Neural progenitor cell (in vitro differentiated cells): ENCODE data around the gene ARPC5. TPM values are rescaled to one million over a fixed set of nuclear protein-coding genes. Genes with fewer than 3 reads are reported as not detected.

Experiments
- DNase-seq: peaks from one replicate; pipeline ENCODE4 v3.0.0-alpha.2; 2016; ENCODE audit warnings: low spot score
- H2AFZ ChIP-seq: fragments of 200-600 bp; sonication (generic); replicated peaks from 2 replicates; pipeline ENCODE4 v1.6.1; 2016; ENCODE audit warnings: antibody characterized with exemption
- H3F3A ChIP-seq: fragments of 200-600 bp; sonication (generic); 2 replicates; pipeline ENCODE4 v1.6.1; 2016; ENCODE audit warnings: antibody characterized with exemption, low read depth
- H3K27ac ChIP-seq: fragments of 200-600 bp; sonication (generic); 2 replicates; pipeline ENCODE4 v1.5.1; 2016; ENCODE audit warnings: mild to moderate bottlenecking
- H3K27me3 ChIP-seq: fragments of 200-600 bp; sonication (generic); 2 replicates; pipeline ENCODE4 v1.6.1; 2016; ENCODE audit warnings: mild to moderate bottlenecking, moderate library complexity
- H3K36me3 ChIP-seq: fragments of 200-600 bp; sonication (generic); 2 replicates; pipeline ENCODE4 v1.5.1; 2016
- H3K4me1 ChIP-seq: fragments of 200-600 bp; sonication (generic); 2 replicates; pipeline ENCODE4 v1.6.1; 2016; ENCODE audit warnings: mixed run types
- H3K4me2 ChIP-seq: fragments of 200-600 bp; sonication (generic); 2 replicates; pipeline ENCODE4 v1.6.1; 2016
- H3K4me3 ChIP-seq: fragments of 200-600 bp; sonication (generic); 2 replicates; pipeline ENCODE4 v1.5.1; 2016
- H3K79me2 ChIP-seq: fragments of 200-600 bp; sonication (generic); 2 replicates; pipeline ENCODE4 v1.6.1; 2016; ENCODE audit warnings: low read depth
- H3K9ac ChIP-seq: fragments of 200-600 bp; sonication (generic); 2 replicates; pipeline ENCODE4 v1.6.1; 2016
- H3K9me3 ChIP-seq: fragments of 200-600 bp; sonication (generic); 2 replicates; pipeline ENCODE4 v1.5.1; 2016; ENCODE audit warnings: low read depth
- H4K20me1 ChIP-seq: fragments of 200-600 bp; sonication (generic); 2 replicates; pipeline ENCODE4 v1.6.1; 2016; ENCODE audit warnings: low read depth
- H3K27ac Mint-ChIP-seq: 3 replicates; pipeline ENCODE4 v1.8.0; 2021; ENCODE audit warnings: mixed read lengths
- H3K27me3 Mint-ChIP-seq: 2 replicates; pipeline ENCODE4 v1.8.0; 2022; ENCODE audit warnings: low read depth, mild to moderate bottlenecking, inconsistent platforms, moderate library complexity, mixed read lengths; ENCODE audit not compliant: insufficient read depth
- H3K36me3 Mint-ChIP-seq: 3 replicates; pipeline ENCODE4 v1.8.0; 2021; ENCODE audit warnings: mixed read lengths
- H3K4me1 Mint-ChIP-seq: 3 replicates; pipeline ENCODE4 v1.8.0; 2021; ENCODE audit warnings: mixed read lengths
- H3K4me3 Mint-ChIP-seq: 3 replicates; pipeline ENCODE4 v1.8.0; 2021; ENCODE audit warnings: mild to moderate bottlenecking, moderate library complexity, mixed read lengths
- H3K9me3 Mint-ChIP-seq: 3 replicates; pipeline ENCODE4 v1.8.0; 2020; ENCODE audit warnings: mixed read lengths
- CTCF ChIP-seq: fragments of 200-600 bp; sonication (generic); IDR thresholded peaks from 2 replicates; pipeline ENCODE4 v1.5.1; 2017; ENCODE audit warnings: antibody characterized with exemption, mild to moderate bottlenecking
- EZH2 ChIP-seq: fragments of 200-600 bp; sonication (generic); IDR thresholded peaks from 2 replicates; pipeline ENCODE4 v1.6.1; 2017; ENCODE audit warnings: antibody characterized with exemption, mild to moderate bottlenecking, moderate library complexity
- EZH2phosphoT487 ChIP-seq: fragments of 200-600 bp; sonication (generic); IDR thresholded peaks from 2 replicates; pipeline ENCODE4 v1.6.1; 2017; ENCODE audit warnings: antibody characterized with exemption
- total RNA-seq: library from RNA; depleted of rRNA; stranded (reverse); fragments of >200 nt; gene quantifications from 2 replicates; pipeline ENCODE4 v1.2.3, GENCODE V29; 2015; ENCODE audit warnings: low replicate concordance

ARPC5 gene
- total RNA-seq, 1 donor from 2014 or later: 131 TPM

DNA sequence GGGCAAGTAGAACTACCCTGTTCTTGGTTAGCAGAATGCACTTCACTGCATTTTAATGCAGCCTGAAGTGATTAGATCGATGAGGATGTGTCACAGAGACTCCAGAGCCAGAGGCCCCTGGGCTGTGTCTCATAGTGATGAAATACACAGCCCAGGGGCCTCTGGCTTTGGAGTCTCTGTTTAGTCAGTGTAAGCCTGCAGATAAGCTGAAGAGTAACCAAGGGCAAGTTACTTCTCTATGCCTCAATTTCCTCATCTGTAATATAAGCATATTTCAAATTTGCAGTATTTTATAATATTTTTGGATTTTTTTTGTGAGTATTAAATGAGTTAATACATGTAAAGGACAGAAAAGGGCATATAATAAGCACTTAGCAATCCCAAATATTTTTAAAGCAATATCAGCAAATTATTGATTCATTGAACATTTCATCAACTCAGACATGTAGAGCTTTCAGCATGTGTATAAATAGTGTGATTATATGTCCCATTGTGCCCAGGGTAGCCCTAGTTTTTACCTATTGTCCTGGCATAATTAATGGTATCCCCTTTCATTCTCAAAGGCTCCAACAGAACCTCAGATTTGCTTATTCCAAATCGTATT, 41.1 kb upstream of the ARPC5 start:
- Mint-ChIP-seq H3K27ac (peak overlapping the region; percentile 48), H3K4me1 (peaks cover 9% of the 10 kb centered on the region), H3K4me3 (no peak overlapping the region), H3K36me3 (peaks cover 2% of the 10 kb centered on the region), H3K27me3 (no peaks in the 10 kb centered on the region), H3K9me3 (peaks cover 18% of the 10 kb centered on the region)
- Histone ChIP-seq H3K27ac (no peak overlapping the region), H3F3A (no peaks in the 10 kb centered on the region), H4K20me1 (no peaks in the 10 kb centered on the region), H3K4me2 (no peak overlapping the region), H3K27me3 (no peaks in the 10 kb centered on the region), H3K9ac (no peak overlapping the region), H3K9me3 (no peaks in the 10 kb centered on the region), H3K4me1 (no peaks in the 10 kb centered on the region), H3K79me2 (no peaks in the 10 kb centered on the region), H2AFZ (no peak overlapping the region), H3K36me3 (no peaks in the 10 kb centered on the region), H3K4me3 (no peak overlapping the region)
- DNase-seq: no peak
- TF ChIP-seq EZH2phosphoT487 (no peak), EZH2 (no peak), CTCF (no peak)

- H3K79me2 ChIP-seq: no peaks in the 10 kb centered on the region
- H3K9ac ChIP-seq: no peak overlapping the region
- Mint-ChIP-seq H3K27me3 (no peaks in the 10 kb centered on the region), H3K36me3 (peaks cover 2% of the 10 kb centered on the region), H3K9me3 (peaks cover 13% of the 10 kb centered on the region), H3K4me1 (peaks cover 9% of the 10 kb centered on the region), H3K27ac (peak overlapping the region; percentile 48), H3K4me3 (no peak overlapping the region)
- H3F3A ChIP-seq: no peaks in the 10 kb centered on the region
- no peak overlapping the region for H3K4me2 ChIP-seq
- DNase-seq: no peak
- H4K20me1 ChIP-seq: no peaks in the 10 kb centered on the region
- no peaks in the 10 kb centered on the region for H3K4me1 ChIP-seq
- no peaks in the 10 kb centered on the region for H3K27me3 ChIP-seq
- no peak overlapping the region for H3K27ac ChIP-seq
- no peaks in the 10 kb centered on the region for H3K9me3 ChIP-seq
- H3K4me3 ChIP-seq: no peak overlapping the region
- H2AFZ ChIP-seq: no peak overlapping the region
- TF ChIP-seq EZH2 (no peak), CTCF (no peak), EZH2phosphoT487 (no peak)
- H3K36me3 ChIP-seq: no peaks in the 10 kb centered on the region
Measured at GRCh38 chr1:183675883-183676585, 40.5 kb upstream of the ARPC5 start.

DNA sequence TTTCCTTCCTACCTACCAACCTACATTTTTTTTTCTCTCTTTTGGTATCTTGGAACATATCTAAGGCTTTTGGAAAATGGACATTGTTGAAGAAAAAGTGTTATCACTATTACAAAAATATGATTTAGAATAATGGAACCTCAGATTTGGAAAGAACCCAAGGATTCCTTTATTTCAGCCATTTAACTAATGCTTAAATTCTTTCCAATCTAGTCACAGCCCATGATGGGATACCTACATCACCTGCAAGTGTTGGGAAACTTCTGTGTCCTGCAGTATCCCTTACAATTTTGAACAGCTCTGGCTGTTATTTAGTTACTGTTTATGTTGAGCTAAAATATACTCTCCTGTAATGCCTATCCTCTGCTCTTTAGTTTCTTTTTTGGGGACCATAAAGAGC, 39.8 kb upstream of the ARPC5 start:
- no peak overlapping the region for H2AFZ ChIP-seq
- H3K9ac ChIP-seq: no peak overlapping the region
- H3K9me3 ChIP-seq: no peaks in the 10 kb centered on the region
- no peak for DNase-seq
- H3K4me3 Mint-ChIP-seq: no peak overlapping the region
- no peak overlapping the region for H3K27ac ChIP-seq
- H3F3A ChIP-seq: no peaks in the 10 kb centered on the region
- H3K36me3 Mint-ChIP-seq: peaks cover 2% of the 10 kb centered on the region
- H3K36me3 ChIP-seq: no peaks in the 10 kb centered on the region
- peaks cover 9% of the 10 kb centered on the region for H3K4me1 Mint-ChIP-seq
- H3K9me3 Mint-ChIP-seq: peaks cover 16% of the 10 kb centered on the region
- H4K20me1 ChIP-seq: no peaks in the 10 kb centered on the region
- H3K27me3 ChIP-seq: no peaks in the 10 kb centered on the region
- no peaks in the 10 kb centered on the region for H3K4me1 ChIP-seq
- H3K4me3 ChIP-seq: no peak overlapping the region
- H3K27ac Mint-ChIP-seq: no peak overlapping the region
- TF ChIP-seq EZH2phosphoT487 (no peak), CTCF (no peak), EZH2 (no peak)
- no peaks in the 10 kb centered on the region for H3K27me3 Mint-ChIP-seq
- no peaks in the 10 kb centered on the region for H3K79me2 ChIP-seq
- H3K4me2 ChIP-seq: no peak overlapping the region
